Lung microvascular endothelial cell (primary cell): ENCODE measurements around the gene ACADS. TPM values are rescaled to one million over a fixed set of nuclear protein-coding genes. Genes with fewer than 3 reads are reported as not detected.
A peak's percentile ranks its signal among the peaks of the same experiment; 100 is the strongest.

Experiments
- DNase-seq, 2 donors: peaks; one replicate each; pipeline versions ENCODE4 v3.0.0 to v3.0.0-alpha.2; 2010; ENCODE audit warnings: low read depth in 2 of 2
- total RNA-seq: library from RNA; depleted of rRNA; stranded (reverse); fragments of >200 nt; gene quantifications from 2 replicates; pipeline ENCODE4 v1.2.1, GENCODE V29; 2014

The ACADS gene
- total RNA-seq, 1 donor from 2014 or later, result 23.0 TPM

DNA sequence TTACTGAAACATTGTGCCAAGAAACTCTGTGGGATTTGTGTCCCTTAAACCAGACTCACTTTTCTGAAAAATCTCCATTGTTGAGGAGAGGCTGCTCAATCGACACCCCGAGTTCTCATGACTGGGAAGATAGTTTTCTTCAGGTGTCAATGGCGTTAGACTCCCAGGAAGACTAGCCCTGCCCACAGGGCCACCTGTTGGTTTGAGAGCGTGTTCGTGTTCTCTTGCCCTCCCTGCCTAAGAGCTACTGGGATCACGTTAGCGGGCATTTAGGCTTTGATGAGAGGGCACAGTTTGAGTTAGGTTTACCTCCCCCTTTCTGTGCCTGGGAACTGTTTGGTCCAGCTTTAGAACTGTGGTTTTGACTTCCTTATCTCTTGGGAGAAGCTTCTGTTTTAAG lies 26.1 kb upstream of the ACADS start:
- DNase-seq, result no peak

- DNase-seq, result no peak
Observed at GRCh38 chr12:120700886-120701285, 24.7 kb upstream of the ACADS start.

GRCh38 chr12:120702637-120703036 lies 23.0 kb upstream of the ACADS start:
- DNase-seq, result no peak

DNA sequence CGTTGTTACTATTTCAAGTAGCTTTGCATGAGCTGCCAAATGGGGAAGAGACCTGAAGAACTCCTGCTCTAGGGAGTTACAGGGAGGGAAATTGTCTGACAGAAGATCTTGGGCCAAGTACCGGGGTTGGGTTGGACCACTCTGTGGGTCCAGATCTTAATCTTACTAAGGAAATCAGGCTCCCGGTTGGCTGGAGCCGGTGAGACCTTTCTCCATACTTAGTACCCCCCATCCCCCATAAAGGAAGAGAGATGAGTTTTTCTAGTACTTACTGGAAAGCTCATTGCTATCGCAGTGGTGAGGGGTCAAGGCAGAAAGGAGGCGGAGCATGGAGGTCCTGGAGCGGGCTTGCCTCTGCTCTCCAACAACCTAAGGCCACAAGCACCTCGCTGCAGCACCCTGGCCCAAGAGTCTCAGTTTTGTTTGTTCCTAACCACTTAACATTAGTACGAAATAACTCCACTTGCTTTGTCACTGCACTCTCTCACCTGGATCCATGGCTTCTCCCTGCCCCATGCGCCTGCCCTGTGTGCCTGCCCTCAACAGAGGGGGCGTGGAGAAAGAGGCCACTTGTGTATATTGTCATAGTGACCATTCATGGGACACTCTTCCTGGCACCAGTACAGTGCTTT lies 22.2 kb upstream of the ACADS start:
- DNase-seq, result no peak

DNA sequence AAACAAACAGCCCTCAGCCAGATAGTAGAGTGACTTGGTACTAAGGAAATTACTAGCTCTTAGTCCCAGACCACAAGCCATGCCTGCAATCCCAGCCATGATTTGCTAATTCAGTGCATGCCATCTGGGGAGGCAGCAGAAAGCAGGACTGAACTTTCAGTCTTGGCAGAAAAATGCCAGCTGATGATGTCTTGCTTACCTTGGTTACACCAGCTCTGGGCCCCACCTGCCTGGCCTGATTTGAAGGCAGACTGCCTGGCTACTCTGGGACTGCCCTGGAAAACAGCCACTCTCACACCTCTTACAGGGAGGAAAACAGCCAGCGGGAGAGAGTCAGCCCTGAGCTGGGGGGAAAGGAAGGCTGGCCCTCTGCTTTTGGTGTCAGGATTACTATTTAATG lies 20.0 kb upstream of the ACADS start:
- DNase-seq, result no peak

GRCh38 chr12:120706029-120706428 lies 19.6 kb upstream of the ACADS start:
- no peak for DNase-seq

GRCh38 chr12:120708651-120709050 lies 17.0 kb upstream of the ACADS start:
- DNase-seq, result no peak

- DNase-seq, result peak; percentile 59 to 61
Observed at GRCh38 chr12:120710031-120710804, 15.4 kb upstream of the ACADS start, which contains the start of gene UNC119B. TSS of gene UNC119B (plus strand) at chr12:120710458. CDS start at chr12:120710475, 17 bp downstream.

DNA sequence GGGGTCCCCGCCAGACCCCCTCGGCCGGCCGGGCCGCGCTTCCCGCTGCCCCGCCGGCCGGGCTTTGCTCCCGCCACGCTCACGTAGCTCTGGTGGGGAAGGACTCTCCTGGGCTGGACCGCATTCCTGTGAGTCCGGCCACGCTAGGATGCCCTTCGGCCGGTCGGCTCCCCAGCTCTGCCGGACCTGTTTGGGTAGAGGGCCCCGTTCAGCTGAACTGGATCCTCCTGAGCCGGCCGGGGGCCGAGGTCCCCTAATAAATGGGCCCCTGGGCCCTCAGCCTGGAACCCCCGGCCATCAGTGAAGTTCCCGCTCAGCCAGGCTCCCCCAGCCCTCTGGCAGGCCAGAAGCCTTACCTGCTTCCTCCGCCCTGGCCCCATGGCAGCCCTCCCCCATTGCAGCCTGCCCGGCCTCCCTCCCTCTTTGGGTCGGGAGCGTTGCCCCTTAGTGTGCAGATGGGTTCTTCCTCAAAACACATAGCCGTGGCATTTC lies 14.8 kb upstream of the ACADS start:
- DNase-seq, result no peak

DNA sequence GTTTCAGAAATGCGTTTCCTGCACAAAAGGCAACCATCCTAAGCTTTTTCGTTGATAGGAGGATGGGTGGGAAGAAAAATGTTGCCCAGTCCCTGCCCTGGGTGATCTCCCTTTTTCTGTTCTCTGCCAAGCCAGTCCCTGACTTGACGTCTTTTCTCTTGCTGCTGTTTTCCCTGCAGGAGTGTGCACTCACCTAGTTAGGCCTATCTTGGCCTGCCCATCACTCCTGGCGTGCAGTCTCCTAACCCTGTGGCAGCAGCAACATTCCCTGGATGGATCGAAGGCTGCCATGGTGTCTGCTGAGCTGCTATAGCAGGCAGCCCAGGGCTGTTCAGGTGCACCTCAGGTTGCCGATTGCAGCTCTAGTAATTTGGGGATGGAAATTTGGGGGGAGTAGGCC lies 14.2 kb upstream of the ACADS start:
- DNase-seq, result no peak

GRCh38 chr12:120712610-120713009 lies 13.0 kb upstream of the ACADS start:
- DNase-seq, result no peak

DNA sequence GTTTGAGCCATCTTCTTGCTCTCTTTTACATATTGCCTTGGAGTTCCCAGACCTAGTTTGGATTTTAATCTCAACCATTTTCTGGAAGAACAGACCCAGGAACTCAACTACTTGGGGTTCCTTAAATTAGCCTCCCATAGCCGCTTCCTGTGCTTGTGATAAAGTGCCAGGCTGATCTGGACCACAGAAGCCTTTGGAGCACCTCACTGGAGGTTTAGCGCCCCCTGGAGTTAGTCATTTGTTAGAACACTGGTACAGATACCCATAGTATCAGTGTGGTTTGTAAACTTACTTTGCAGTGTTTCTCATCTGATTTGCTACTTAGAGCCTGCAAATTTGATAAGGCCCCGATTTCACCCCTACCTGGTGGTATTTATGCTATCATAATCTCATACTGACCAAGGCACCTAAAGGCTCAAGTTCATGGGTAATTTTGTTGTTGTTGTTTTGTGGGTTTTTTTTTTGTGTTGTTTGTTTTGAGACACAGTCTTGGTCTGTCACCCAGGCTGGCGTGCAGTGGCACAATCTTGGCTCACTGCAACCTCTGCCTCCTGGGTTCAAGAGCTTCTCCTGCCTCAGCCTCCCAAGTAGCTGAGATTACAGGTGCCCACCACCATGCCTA lies 11.7 kb upstream of the ACADS start:
- DNase-seq, result peak; percentile 87

DNA sequence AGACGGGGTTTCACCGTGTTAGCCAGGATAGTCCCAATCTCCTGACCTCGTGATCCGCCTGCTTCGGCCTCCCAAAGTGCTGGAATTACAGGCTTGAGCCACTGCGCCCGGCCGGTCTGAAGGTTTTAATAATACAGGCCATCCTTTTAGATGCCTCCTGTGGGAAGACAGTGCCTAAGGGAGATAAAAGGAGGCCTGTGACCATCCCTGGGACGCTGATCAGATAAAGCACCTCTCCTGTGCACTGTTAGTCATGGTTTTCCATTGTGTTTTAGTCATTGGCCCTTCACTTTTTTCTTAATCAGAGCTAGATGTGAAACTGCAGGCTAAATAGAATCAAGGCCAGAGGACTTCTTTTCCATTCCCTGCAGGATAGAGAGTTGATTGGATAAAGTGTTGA lies 7.6 kb upstream of the ACADS start:
- no peak for DNase-seq

GRCh38 chr12:120719072-120719471 lies 6.6 kb upstream of the ACADS start:
- DNase-seq, result no peak

GRCh38 chr12:120719496-120720233 lies 6.0 kb upstream of the ACADS start:
- no peak for DNase-seq

DNA sequence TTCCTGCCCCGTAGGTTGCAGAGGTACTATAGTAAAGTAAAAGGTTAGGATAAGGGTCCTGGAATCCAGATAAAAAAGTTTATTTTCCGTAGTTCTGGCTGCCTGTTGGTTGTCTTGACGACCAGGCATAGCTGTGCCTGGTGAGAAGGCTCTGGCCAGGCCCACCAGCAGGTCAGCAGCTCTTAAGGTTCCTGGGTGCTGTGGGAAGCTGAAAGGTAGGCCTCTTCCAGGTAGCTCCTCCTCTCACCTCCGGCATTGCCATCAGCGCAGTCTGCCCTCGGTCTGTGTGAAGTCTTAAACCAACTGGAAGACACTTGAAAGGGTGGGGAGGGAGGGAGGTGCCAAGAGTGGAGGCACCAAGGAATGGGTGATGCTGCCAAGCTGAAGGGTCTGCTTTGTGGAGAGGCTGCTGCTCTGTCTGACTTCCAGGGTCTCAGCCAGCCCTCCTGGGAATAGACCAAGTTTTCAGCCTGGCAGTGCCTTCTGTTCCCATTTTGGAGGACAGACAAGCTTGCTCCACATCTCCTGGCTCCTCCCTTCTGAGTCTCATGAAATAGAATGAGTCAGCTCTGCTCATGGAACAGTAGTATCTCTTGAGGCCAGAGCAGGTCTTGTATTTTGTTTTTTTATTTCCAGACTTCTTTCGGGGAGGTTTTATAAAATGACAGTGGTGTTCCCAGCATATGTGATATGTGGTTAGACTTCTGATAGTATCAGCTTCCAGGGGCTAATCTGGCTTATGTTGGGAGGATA lies 5.2 kb upstream of the ACADS start:
- DNase-seq, result peak in 1 of 2 donors; percentile 18

DNA sequence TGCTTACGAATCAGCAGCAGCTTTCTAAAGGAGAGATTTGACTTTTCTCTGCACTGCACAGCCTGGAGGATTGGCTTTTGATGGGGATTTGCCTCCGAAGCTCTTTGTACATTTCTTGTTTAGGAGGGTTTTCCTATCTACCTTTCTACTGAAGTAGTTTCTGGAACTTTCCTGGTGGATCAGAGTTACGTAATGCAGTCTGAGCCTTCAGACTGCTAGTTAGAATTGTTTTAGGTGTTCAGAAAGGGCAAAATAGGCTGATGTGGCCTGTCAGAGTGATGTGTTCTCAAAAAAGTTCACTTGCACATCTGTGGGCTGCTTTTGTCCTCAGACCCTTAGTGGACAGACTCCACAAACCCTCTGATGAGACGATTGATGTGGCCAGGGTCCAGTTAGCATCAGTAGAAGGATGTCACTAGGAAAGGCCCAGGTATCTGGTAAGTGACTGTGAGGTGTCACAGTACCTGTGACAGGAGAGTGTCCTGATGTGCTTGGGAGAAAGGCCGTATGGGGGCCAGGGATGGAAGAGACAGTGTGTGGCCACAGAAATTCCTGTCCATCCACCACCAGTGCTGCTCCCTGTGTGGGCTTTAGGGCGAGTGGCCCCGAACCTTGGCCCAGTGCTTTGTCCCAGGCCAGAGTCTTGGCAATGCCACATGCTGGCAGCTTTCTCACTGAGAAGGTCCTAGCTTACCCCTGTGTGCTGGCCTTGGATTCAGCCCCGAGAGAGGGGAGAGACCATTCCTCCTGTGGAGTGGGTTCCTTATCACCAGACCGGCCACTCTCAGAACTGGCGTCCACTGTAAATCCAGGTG lies 4.4 kb upstream of the ACADS start:
- DNase-seq, result no peak

GRCh38 chr12:120721866-120722265 lies 3.8 kb upstream of the ACADS start:
- DNase-seq, result no peak

DNA sequence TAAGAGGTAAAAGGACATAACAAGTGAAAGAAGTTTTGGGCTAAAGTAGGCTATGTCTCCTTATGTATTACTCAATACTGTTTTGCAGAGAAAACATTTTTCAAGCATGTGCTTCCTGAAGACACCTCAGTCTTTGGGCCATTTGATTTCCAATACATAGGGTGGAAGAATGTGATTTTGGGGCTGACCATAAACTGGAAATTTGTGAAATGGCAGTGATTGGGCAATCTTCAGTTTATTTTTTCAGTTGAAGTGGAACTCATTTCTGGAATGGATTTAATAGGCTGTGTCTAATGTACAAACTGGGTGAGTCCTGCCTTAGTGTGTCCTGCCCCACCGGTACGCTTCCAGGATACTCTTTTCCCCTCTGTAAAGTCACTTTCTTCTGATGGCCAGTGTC lies 2.8 kb upstream of the ACADS start:
- no peak for DNase-seq

- no peak for DNase-seq
Observed at GRCh38 chr12:120724720-120725119, 906 bp upstream of the ACADS start.
